HUES6 (cell line): ENCODE results near the gene OR5L1.

Source experiments
- H3K27ac ChIP-seq: 2 replicates; pipeline ENCODE4 v1.7.0; 2013; ENCODE audit warnings: low read depth, mild to moderate bottlenecking, low read length, inconsistent platforms
- H3K27me3 ChIP-seq: 2 replicates; pipeline ENCODE4 v1.6.1; 2013; ENCODE audit warnings: low read length; ENCODE audit not compliant: control insufficient read depth, insufficient read depth
- H3K36me3 ChIP-seq: 2 replicates; pipeline ENCODE4 v1.6.1; 2013; ENCODE audit warnings: low read length; ENCODE audit not compliant: control insufficient read depth, insufficient read depth
- H3K4me1 ChIP-seq: 2 replicates; pipeline ENCODE4 v1.6.1; 2013; ENCODE audit warnings: low read length; ENCODE audit not compliant: control insufficient read depth, insufficient read depth
- H3K4me3 ChIP-seq: 2 replicates; pipeline ENCODE4 v1.5.1; 2013; ENCODE audit warnings: low read depth, low read length
- H3K9ac ChIP-seq: one replicate; pipeline ENCODE4 v1.6.1; 2013; ENCODE audit warnings: mild to moderate bottlenecking, low read length
- H3K9me3 ChIP-seq: 2 replicates; pipeline ENCODE4 v1.6.1; 2013; ENCODE audit warnings: low read depth, low read length; ENCODE audit not compliant: control insufficient read depth, insufficient read depth

Gene OR5L1

GRCh38 chr11:55811067-55811466 lies at the start of gene OR5L1:
Gene OR5L1, plus strand, starts transcription at chr11:55811367. Its CDS starts 100 bp downstream, at chr11:55811467.
- no peaks in the 10 kb centered on the region for H3K4me1 ChIP-seq
- H3K4me3 ChIP-seq: no peak within 1 kb of the TSS
- no peak within 1 kb of the TSS for H3K27ac ChIP-seq
- no peaks in the 10 kb centered on the region; the same call in 1 of the 2 replicates for H3K27me3 ChIP-seq
- peaks cover 47% of the 10 kb centered on the region for H3K9me3 ChIP-seq
- H3K9ac ChIP-seq: no peak within 1 kb of the TSS
- H3K36me3 ChIP-seq: no peaks in the 10 kb centered on the region

GRCh38 chr11:55773138-55773537 lies 38.0 kb upstream of the OR5L1 start, which contains the start of gene OR5D13:
Gene OR5D13, plus strand, starts transcription at chr11:55773438. Its CDS starts 0 bp downstream, at chr11:55773438.
- Histone ChIP-seq H3K27me3 (no peaks in the 10 kb centered on the region), H3K9ac (no peak within 1 kb of the TSS), H3K4me1 (no peaks in the 10 kb centered on the region), H3K4me3 (no peak within 1 kb of the TSS), H3K36me3 (no peaks in the 10 kb centered on the region), H3K27ac (no peak within 1 kb of the TSS), H3K9me3 (peaks cover 33% of the 10 kb centered on the region; the same call in 1 of the 2 replicates)

- H3K27ac ChIP-seq: no peak overlapping the region
- no peak overlapping the region for H3K4me3 ChIP-seq
- H3K9ac ChIP-seq: no peak overlapping the region
- no peaks in the 10 kb centered on the region for H3K36me3 ChIP-seq
- H3K27me3 ChIP-seq: no peaks in the 10 kb centered on the region
- no peaks in the 10 kb centered on the region for H3K4me1 ChIP-seq
- H3K9me3 ChIP-seq: peaks cover 50% of the 10 kb centered on the region; the same call in 1 of the 2 replicates
Measured at GRCh38 chr11:55791606-55792005, 19.6 kb upstream of the OR5L1 start.

GRCh38 chr11:55793321-55793720 lies 17.8 kb upstream of the OR5L1 start:
- no peak overlapping the region for H3K27ac ChIP-seq
- no peaks in the 10 kb centered on the region for H3K36me3 ChIP-seq
- H3K27me3 ChIP-seq: no peaks in the 10 kb centered on the region
- H3K4me1 ChIP-seq: no peaks in the 10 kb centered on the region
- peaks cover 42% of the 10 kb centered on the region; the same call in 1 of the 2 replicates for H3K9me3 ChIP-seq
- H3K9ac ChIP-seq: no peak overlapping the region
- H3K4me3 ChIP-seq: no peak overlapping the region

GRCh38 chr11:55795256-55795655 lies 15.9 kb upstream of the OR5L1 start, which contains the start of gene OR5D14:
Gene OR5D14, plus strand, starts transcription at chr11:55795556. Its CDS starts 0 bp downstream, at chr11:55795556.
- Histone ChIP-seq H3K9ac (no peak within 1 kb of the TSS), H3K4me1 (no peaks in the 10 kb centered on the region), H3K4me3 (no peak within 1 kb of the TSS), H3K27me3 (no peaks in the 10 kb centered on the region), H3K36me3 (no peaks in the 10 kb centered on the region), H3K9me3 (peaks cover 52% of the 10 kb centered on the region; the same call in 1 of the 2 replicates), H3K27ac (no peak within 1 kb of the TSS)

GRCh38 chr11:55806248-55806647 lies 4.9 kb upstream of the OR5L1 start:
- no peaks in the 10 kb centered on the region for H3K27me3 ChIP-seq
- H3K9ac ChIP-seq: no peak overlapping the region
- no peaks in the 10 kb centered on the region for H3K4me1 ChIP-seq
- H3K4me3 ChIP-seq: no peak overlapping the region
- peaks cover 54% of the 10 kb centered on the region for H3K9me3 ChIP-seq
- H3K36me3 ChIP-seq: no peaks in the 10 kb centered on the region
- H3K27ac ChIP-seq: no peak overlapping the region

GRCh38 chr11:55819330-55819729 lies 8.2 kb downstream of the OR5L1 start, which contains the start of gene OR5D18:
Gene OR5D18, plus strand, starts transcription at chr11:55819630. Its CDS starts 0 bp downstream, at chr11:55819630.
- Histone ChIP-seq H3K9me3 (peaks cover 32% of the 10 kb centered on the region; the same call in 1 of the 2 replicates), H3K4me1 (no peaks in the 10 kb centered on the region)

GRCh38 chr11:55826919-55827318 lies 15.8 kb downstream of the OR5L1 start, which contains the start of gene OR5L2:
Gene OR5L2, plus strand, starts transcription at chr11:55827219. Its CDS starts 0 bp downstream, at chr11:55827219.
- no peak within 1 kb of the TSS for H3K27ac ChIP-seq

More at GRCh38 chr11:55819330-55819729, 8.2 kb downstream of the OR5L1 start, which contains the start of gene OR5D18:
- no peak within 1 kb of the TSS for H3K4me3 ChIP-seq
- no peaks in the 10 kb centered on the region for H3K27me3 ChIP-seq
- H3K27ac ChIP-seq: no peak within 1 kb of the TSS
- H3K9ac ChIP-seq: no peak within 1 kb of the TSS
- H3K36me3 ChIP-seq: no peaks in the 10 kb centered on the region

GRCh38 chr11:55838452-55838851 lies 27.3 kb downstream of the OR5L1 start, which contains the start of gene OR5D16:
Gene OR5D16, plus strand, starts transcription at chr11:55838752. Its CDS starts 0 bp downstream, at chr11:55838752.
- Histone ChIP-seq H3K36me3 (no peaks in the 10 kb centered on the region), H3K27ac (no peak within 1 kb of the TSS), H3K4me3 (no peak within 1 kb of the TSS), H3K27me3 (no peaks in the 10 kb centered on the region), H3K4me1 (no peaks in the 10 kb centered on the region), H3K9ac (no peak within 1 kb of the TSS), H3K9me3 (peaks cover 28% of the 10 kb centered on the region)

More at GRCh38 chr11:55826919-55827318, 15.8 kb downstream of the OR5L1 start, which contains the start of gene OR5L2:
- Histone ChIP-seq H3K4me1 (no peaks in the 10 kb centered on the region), H3K9ac (no peak within 1 kb of the TSS), H3K4me3 (no peak within 1 kb of the TSS), H3K9me3 (peaks cover 34% of the 10 kb centered on the region; the same call in 1 of the 2 replicates), H3K27me3 (no peaks in the 10 kb centered on the region), H3K36me3 (no peaks in the 10 kb centered on the region)

GRCh38 chr11:55847453-55847852 lies 36.3 kb downstream of the OR5L1 start:
- Histone ChIP-seq H3K4me1 (no peaks in the 10 kb centered on the region), H3K27me3 (no peaks in the 10 kb centered on the region), H3K36me3 (no peaks in the 10 kb centered on the region), H3K27ac (no peak overlapping the region), H3K9me3 (peaks cover 17% of the 10 kb centered on the region; the same call in 1 of the 2 replicates), H3K9ac (no peak overlapping the region), H3K4me3 (no peak overlapping the region)

- Histone ChIP-seq H3K9me3 (peaks cover 19% of the 10 kb centered on the region; the same call in 1 of the 2 replicates), H3K4me3 (no peak overlapping the region), H3K36me3 (no peaks in the 10 kb centered on the region), H3K27ac (no peak overlapping the region), H3K4me1 (no peaks in the 10 kb centered on the region), H3K9ac (no peak overlapping the region), H3K27me3 (no peaks in the 10 kb centered on the region)
Measured at GRCh38 chr11:55849037-55849436, 37.9 kb downstream of the OR5L1 start.
